Muscle layer of colon (tissue), 2 donors: Measurements from ENCODE around the gene RTTN.
A peak's percentile ranks its signal among the peaks of the same experiment; 100 is the strongest.

Experiments
- H3K27ac ChIP-seq: one replicate; pipeline ENCODE4 v1.7.0; 2013; ENCODE audit warnings: low read depth, mild to moderate bottlenecking, low read length, moderate library complexity
- H3K27me3 ChIP-seq, 2 donors: one replicate each; pipeline ENCODE4 v1.7.0; 2013; ENCODE audit warnings: low read length in 2 of 2, mild to moderate bottlenecking in 2 of 2; ENCODE audit not compliant: insufficient read depth in 2 of 2, control insufficient read depth in 1 of 2
- H3K36me3 ChIP-seq: one replicate; pipeline ENCODE4 v1.7.0; 2013; ENCODE audit warnings: mild to moderate bottlenecking, low read length; ENCODE audit not compliant: insufficient read depth
- H3K4me1 ChIP-seq: one replicate; pipeline ENCODE4 v1.7.0; 2013; ENCODE audit warnings: mild to moderate bottlenecking, low read length; ENCODE audit not compliant: insufficient read depth
- H3K4me3 ChIP-seq, 2 donors: one replicate each; pipeline ENCODE4 v1.7.0; 2013; ENCODE audit warnings: low read length in 2 of 2, low read depth in 1 of 2, mild to moderate bottlenecking in 1 of 2, moderate library complexity in 1 of 2
- H3K9ac ChIP-seq: one replicate; pipeline ENCODE4 v1.7.0; 2013; ENCODE audit warnings: low read length
- H3K9me3 ChIP-seq: one replicate; pipeline ENCODE4 v1.7.0; 2013; ENCODE audit warnings: mild to moderate bottlenecking, low read length
- donor health status: abdominal sarcoma.
- donor health status: Adenocarcinoma of cecum.

RTTN gene

DNA sequence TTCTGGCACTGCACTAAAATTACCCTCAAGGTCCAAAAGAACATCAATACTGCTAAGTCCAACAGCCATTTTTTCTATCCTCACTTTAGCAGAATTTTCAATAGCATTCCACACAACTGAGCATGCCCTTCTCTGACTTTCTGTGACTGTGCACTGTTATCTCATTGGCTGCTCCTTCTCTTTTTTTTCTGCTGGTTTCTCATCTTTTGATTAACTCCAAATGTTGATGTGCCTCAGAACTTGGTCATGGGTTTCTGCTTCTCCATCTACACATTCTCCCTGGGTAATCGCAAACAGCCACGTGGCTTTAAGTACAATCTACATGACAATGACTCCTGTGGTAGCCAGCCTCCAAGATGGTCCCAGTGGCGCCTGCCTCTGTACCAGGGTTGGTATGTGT lies 182.9 kb downstream of the RTTN start:
- Histone ChIP-seq H3K9me3 (no peaks in the 10 kb centered on the region), H3K9ac (no peak overlapping the region), H3K27me3 (no peaks in the 10 kb centered on the region), H3K4me1 (no peaks in the 10 kb centered on the region), H3K36me3 (peaks cover 11% of the 10 kb centered on the region), H3K27ac (no peak overlapping the region), H3K4me3 (no peak overlapping the region)

DNA sequence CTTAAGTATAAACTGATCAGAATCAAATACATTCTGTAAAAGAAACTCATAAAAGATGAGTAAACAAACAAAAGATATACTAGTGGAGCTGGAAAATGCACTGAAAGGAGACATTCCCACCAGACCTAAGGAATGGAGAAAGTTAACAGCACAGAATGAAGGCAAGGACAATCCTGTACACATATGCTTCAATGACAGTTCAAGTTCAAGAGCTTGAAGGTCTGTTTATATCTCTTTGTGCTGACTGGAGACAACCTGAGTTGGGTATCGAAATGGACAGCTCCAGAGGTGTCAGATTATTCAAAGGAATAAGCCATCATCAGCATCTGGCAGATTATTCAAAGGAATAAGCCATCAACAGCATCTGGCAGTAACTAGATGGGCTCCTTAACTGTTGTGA lies 184.0 kb downstream of the RTTN start:
- H3K27me3 ChIP-seq = no peaks in the 10 kb centered on the region
- no peak overlapping the region for H3K4me3 ChIP-seq
- no peaks in the 10 kb centered on the region for H3K9me3 ChIP-seq
- no peaks in the 10 kb centered on the region for H3K4me1 ChIP-seq
- no peak overlapping the region for H3K9ac ChIP-seq
- H3K36me3 ChIP-seq = peaks cover 16% of the 10 kb centered on the region
- H3K27ac ChIP-seq = no peak overlapping the region

DNA sequence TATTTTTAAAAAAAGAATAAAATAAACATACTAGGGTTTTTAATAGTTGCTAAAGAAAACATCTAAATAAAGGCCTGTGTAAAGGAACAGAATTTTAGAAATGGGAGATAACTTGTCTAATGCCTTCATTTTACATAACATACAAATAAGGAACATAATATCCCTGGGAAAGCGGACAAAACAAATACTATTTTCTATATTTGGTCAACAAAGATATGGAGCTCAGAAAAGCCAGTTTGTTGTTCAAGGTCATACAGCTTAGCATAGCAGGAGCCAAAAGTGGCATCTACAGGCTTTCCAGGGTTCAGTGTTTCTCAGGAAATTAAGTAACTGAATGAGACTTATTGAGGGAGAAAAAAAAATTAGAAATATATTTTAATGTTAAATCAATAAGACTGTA lies 184.4 kb downstream of the RTTN start:
- no peaks in the 10 kb centered on the region for H3K4me1 ChIP-seq
- no peaks in the 10 kb centered on the region for H3K9me3 ChIP-seq
- no peak overlapping the region for H3K9ac ChIP-seq
- H3K36me3 ChIP-seq = peaks cover 19% of the 10 kb centered on the region
- no peak overlapping the region for H3K27ac ChIP-seq
- H3K4me3 ChIP-seq = no peak overlapping the region
- H3K27me3 ChIP-seq = no peaks in the 10 kb centered on the region

GRCh38 chr18:70019991-70020390 lies 185.5 kb downstream of the RTTN start:
- H3K27me3 ChIP-seq = no peaks in the 10 kb centered on the region
- H3K36me3 ChIP-seq = peaks cover 19% of the 10 kb centered on the region
- H3K4me3 ChIP-seq = no peak overlapping the region
- H3K4me1 ChIP-seq = no peaks in the 10 kb centered on the region
- no peaks in the 10 kb centered on the region for H3K9me3 ChIP-seq
- no peak overlapping the region for H3K27ac ChIP-seq
- H3K9ac ChIP-seq = no peak overlapping the region

DNA sequence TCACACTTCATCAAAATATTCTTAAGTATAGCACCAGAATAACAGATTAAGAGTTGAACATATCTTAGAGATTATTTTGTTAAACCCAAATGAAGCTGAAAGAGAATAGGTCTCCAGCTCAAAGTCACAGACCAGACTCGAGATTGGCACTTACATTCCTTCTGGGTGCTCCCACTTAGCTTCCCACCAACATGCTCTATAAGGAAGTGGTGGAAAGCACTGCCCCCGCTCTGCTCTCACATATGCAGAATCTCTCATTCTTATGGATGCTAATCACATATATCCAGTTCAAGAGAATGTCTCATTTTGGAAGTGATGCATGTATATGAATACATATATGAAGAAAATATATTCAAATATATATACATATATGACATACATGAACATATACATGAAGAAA lies 186.4 kb downstream of the RTTN start:
- Histone ChIP-seq H3K36me3 (peaks cover 19% of the 10 kb centered on the region), H3K27ac (no peak overlapping the region), H3K4me3 (no peak overlapping the region), H3K9ac (no peak overlapping the region), H3K4me1 (no peaks in the 10 kb centered on the region), H3K27me3 (no peaks in the 10 kb centered on the region), H3K9me3 (no peaks in the 10 kb centered on the region)

- no peaks in the 10 kb centered on the region for H3K9me3 ChIP-seq
- H3K4me1 ChIP-seq = no peaks in the 10 kb centered on the region
- H3K36me3 ChIP-seq = peaks cover 8% of the 10 kb centered on the region
- H3K4me3 ChIP-seq = no peak overlapping the region
- H3K27me3 ChIP-seq = no peaks in the 10 kb centered on the region
- no peak overlapping the region for H3K27ac ChIP-seq
- no peak overlapping the region for H3K9ac ChIP-seq
These were observed 190.4 kb downstream of the RTTN start for GRCh38 chr18:70015127-70015526.

- no peaks in the 10 kb centered on the region for H3K27me3 ChIP-seq
- no peaks in the 10 kb centered on the region for H3K9me3 ChIP-seq
- no peak overlapping the region for H3K4me3 ChIP-seq
- no peak overlapping the region for H3K27ac ChIP-seq
- no peak overlapping the region for H3K9ac ChIP-seq
- H3K4me1 ChIP-seq = no peaks in the 10 kb centered on the region
- H3K36me3 ChIP-seq = no peaks in the 10 kb centered on the region
These were observed 199.9 kb downstream of the RTTN start for GRCh38 chr18:70005580-70005979.

- Histone ChIP-seq H3K27me3 (no peaks in the 10 kb centered on the region), H3K36me3 (no peaks in the 10 kb centered on the region), H3K9ac (no peak overlapping the region), H3K4me1 (no peaks in the 10 kb centered on the region), H3K27ac (no peak overlapping the region), H3K9me3 (no peaks in the 10 kb centered on the region), H3K4me3 (no peak overlapping the region)
These were observed 200.8 kb downstream of the RTTN start for GRCh38 chr18:70004696-70005095.

GRCh38 chr18:69999656-70000055 lies 205.8 kb downstream of the RTTN start:
- no peaks in the 10 kb centered on the region for H3K27me3 ChIP-seq
- H3K27ac ChIP-seq = no peak overlapping the region
- H3K9me3 ChIP-seq = no peaks in the 10 kb centered on the region
- H3K36me3 ChIP-seq = peaks cover 7% of the 10 kb centered on the region
- H3K4me3 ChIP-seq = no peak overlapping the region
- H3K9ac ChIP-seq = no peak overlapping the region
- no peaks in the 10 kb centered on the region for H3K4me1 ChIP-seq

DNA sequence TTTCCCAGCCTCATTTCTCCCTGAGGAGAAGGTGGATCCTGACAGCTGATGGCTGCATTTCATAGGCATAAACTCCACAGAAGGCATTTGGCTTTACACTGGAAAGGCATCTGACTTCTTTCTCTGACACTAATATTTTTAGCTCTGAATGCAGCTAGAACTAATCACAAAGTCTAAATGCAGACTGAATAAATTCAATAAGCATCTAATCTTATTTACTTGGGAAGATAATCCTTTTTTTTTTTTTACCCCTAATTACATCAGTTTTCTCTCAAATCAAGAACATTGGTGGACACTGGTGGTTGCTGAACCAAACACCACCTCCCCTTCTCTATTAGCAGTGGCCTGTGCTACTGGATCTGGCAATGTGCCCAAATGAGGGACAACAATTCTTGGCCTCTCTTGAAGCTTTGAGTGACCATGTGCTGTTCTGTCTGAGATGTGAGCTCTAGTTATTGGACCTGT lies 206.9 kb downstream of the RTTN start:
- Histone ChIP-seq H3K27me3 (no peaks in the 10 kb centered on the region), H3K27ac (no peak overlapping the region), H3K4me1 (no peaks in the 10 kb centered on the region), H3K9me3 (no peaks in the 10 kb centered on the region), H3K9ac (no peak overlapping the region), H3K36me3 (peaks cover 7% of the 10 kb centered on the region), H3K4me3 (peak overlapping the region in 1 of 2 donors; percentile 1)

DNA sequence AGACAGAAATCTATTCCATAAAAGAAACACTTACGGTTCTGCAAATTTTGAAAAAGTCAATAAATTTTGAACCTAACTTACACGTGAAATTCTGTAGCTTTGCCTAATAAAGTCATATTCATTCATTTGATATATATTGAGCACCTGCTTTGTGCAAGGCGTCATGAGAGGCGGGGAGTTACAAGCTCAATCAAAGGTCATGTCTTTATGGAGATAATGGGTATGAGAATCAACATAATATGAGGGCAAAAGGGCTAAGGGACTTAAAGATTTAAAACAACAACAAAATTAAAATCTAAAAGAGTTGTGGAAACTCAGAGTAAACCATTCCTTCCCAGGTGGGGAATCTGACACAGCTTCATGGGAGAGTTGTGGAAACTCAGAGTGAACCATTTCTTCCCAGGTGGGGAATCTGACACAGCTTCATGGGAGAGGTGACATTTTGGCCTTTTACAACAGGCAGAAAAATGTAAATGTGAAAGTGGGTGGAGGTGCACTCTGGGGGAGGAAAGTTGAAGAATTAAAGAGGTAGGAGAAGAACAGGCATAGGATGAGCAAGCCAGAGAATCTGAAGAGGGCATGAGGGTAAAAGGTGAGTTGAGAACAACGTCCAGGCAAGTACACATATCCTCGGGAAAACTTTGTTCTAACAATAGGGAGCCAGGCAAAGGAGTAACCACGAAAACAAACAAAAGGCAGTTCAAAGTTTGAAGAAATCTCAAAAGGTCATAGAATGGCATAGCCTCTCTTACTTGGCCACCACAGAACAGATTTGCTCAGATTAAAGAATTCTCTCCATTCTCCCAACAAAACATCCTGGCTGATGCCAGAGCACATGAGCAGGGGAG lies 208.3 kb downstream of the RTTN start:
- Histone ChIP-seq H3K4me1 (no peaks in the 10 kb centered on the region), H3K27ac (no peak overlapping the region), H3K9ac (no peak overlapping the region), H3K27me3 (no peaks in the 10 kb centered on the region), H3K4me3 (no peak overlapping the region), H3K36me3 (peaks cover 7% of the 10 kb centered on the region), H3K9me3 (no peaks in the 10 kb centered on the region)

DNA sequence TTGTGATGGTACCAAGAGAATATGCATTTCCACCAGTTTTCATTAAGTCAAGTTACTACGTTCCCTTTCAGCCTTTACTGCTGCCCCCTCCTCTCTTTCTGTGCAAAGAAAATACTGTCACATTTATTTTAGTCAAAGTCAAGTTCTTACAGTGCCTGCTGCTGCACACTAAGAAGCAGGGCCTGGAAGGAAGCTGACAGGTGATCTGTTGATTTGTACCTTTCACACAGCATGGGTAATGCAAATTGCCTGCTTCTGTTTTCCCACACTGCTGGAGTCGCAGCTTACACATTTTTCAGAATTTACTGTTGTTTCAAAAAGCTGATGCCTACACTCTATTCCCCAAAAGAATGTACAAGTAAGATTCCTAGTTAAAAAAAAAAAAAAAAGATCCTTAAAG lies 209.1 kb downstream of the RTTN start:
- Histone ChIP-seq H3K27me3 (no peaks in the 10 kb centered on the region), H3K9ac (no peak overlapping the region), H3K4me1 (no peaks in the 10 kb centered on the region), H3K9me3 (no peaks in the 10 kb centered on the region), H3K27ac (no peak overlapping the region), H3K4me3 (no peak overlapping the region), H3K36me3 (peaks cover 7% of the 10 kb centered on the region)
